Fibroblast of lung (primary cell): ENCODE results near the gene PRSS53. TPM values are rescaled to one million over a fixed set of nuclear protein-coding genes. Genes with fewer than 3 reads are reported as not detected.
"Not testable (repeated sequence)": the region's sequence is repeated elsewhere in the genome, so short reads cannot be mapped to it uniquely, and the experiment has no call there.

Source experiments
- DNase-seq, 2 donors: peaks; one replicate each; pipeline versions ENCODE4 v3.0.0 to v3.0.0-alpha.2; 2010; ENCODE audit warnings: low read depth in 2 of 2
- H2AFZ ChIP-seq: 2 replicates; pipeline ENCODE4 v1.5.1; 2012; ENCODE audit warnings: low read length, control low read depth, inconsistent platforms
- H3K27ac ChIP-seq: 2 replicates; pipeline ENCODE4 v1.5.1; 2011; ENCODE audit warnings: low read length, control low read depth; ENCODE audit not compliant: insufficient read depth
- H3K27me3 ChIP-seq: 2 replicates; pipeline ENCODE4 v1.5.1; 2011; ENCODE audit warnings: mild to moderate bottlenecking, low read length; ENCODE audit not compliant: control insufficient read depth, insufficient read depth
- H3K36me3 ChIP-seq: 2 replicates; pipeline ENCODE4 v1.5.1; 2011; ENCODE audit warnings: low read length; ENCODE audit not compliant: control insufficient read depth, insufficient read depth
- H3K4me1 ChIP-seq: 2 replicates; pipeline ENCODE4 v1.5.1; 2011; ENCODE audit warnings: low read length; ENCODE audit not compliant: control insufficient read depth, insufficient read depth; ENCODE audit errors: extremely low read depth
- H3K4me2 ChIP-seq: 2 replicates; pipeline ENCODE4 v1.5.1; 2011; ENCODE audit warnings: low read length, control low read depth; ENCODE audit not compliant: insufficient read depth; ENCODE audit errors: extremely low read depth
- H3K4me3 ChIP-seq, 4 experiments: fragments of 200-600 bp in 1 of 4; sonication (generic) in 1 of 4; replicated peaks in 1 of 4; 2 replicates each; pipeline ENCODE4 v1.5.1; 2011 to 2016; ENCODE audit warnings: low read length in 4 of 4, low read depth in 3 of 4, mild to moderate bottlenecking in 3 of 4, control low read depth in 2 of 4, inconsistent platforms in 1 of 4, mixed read lengths in 1 of 4; ENCODE audit not compliant: insufficient read depth in 1 of 4; ENCODE audit errors: control extremely low read depth in 1 of 4
- H3K79me2 ChIP-seq: 2 replicates; pipeline ENCODE4 v1.5.1; 2012; ENCODE audit warnings: mild to moderate bottlenecking, low read length, inconsistent platforms; ENCODE audit not compliant: control insufficient read depth, insufficient read depth
- H3K9ac ChIP-seq: 2 replicates; pipeline ENCODE4 v1.5.1; 2011; ENCODE audit warnings: mild to moderate bottlenecking, low read length, control low read depth; ENCODE audit not compliant: insufficient read depth
- H3K9me3 ChIP-seq: 2 replicates; pipeline ENCODE4 v1.5.1; 2012; ENCODE audit warnings: low read depth, low read length; ENCODE audit not compliant: control insufficient read depth, insufficient read depth
- H4K20me1 ChIP-seq: 2 replicates; pipeline ENCODE4 v1.5.1; 2011; ENCODE audit warnings: low read length; ENCODE audit not compliant: control insufficient read depth, insufficient read depth; ENCODE audit errors: extremely low read depth
- EZH2 ChIP-seq: IDR thresholded peaks from 2 replicates; pipeline ENCODE4 v1.5.1; 2012; ENCODE audit warnings: low read length, control low read depth, mild to moderate bottlenecking; ENCODE audit errors: missing control alignments
- polyA plus RNA-seq, 2 donors: library from polyadenylated mRNA; depleted of rRNA in 1 of 2; stranded (reverse) in 1 of 2; unstranded in 1 of 2; fragments of >200 nt; gene quantifications; 2 replicates each; pipeline ENCODE4 v1.2.1, GENCODE V29; 2011 to 2012; ENCODE audit warnings: missing spikeins in 1 of 2
- total RNA-seq: library from RNA; depleted of rRNA; stranded (reverse); fragments of >200 nt; gene quantifications from 2 replicates; pipeline ENCODE4 v1.2.1, GENCODE V29; 2014
- TF ChIP-seq, protein P1 (sequence below), 2 donors: IDR thresholded peaks in 1 of 2; conservative IDR thresholded peaks in 1 of 2; 1 replicate in 1 of 2; 2 replicates in 1 of 2; pipeline ENCODE4 v1.5.1; 2011 to 2012; ENCODE audit warnings: low read length in 2 of 2, control low read depth in 1 of 2, inconsistent platforms in 1 of 2, low read depth in 1 of 2, mild to moderate bottlenecking in 1 of 2

PRSS53 gene
- total and polyA plus RNA-seq, 2 donors (not counting 1 experiment from before 2014, with no cell fraction given) = 0.78 to 1.7 TPM

DNA sequence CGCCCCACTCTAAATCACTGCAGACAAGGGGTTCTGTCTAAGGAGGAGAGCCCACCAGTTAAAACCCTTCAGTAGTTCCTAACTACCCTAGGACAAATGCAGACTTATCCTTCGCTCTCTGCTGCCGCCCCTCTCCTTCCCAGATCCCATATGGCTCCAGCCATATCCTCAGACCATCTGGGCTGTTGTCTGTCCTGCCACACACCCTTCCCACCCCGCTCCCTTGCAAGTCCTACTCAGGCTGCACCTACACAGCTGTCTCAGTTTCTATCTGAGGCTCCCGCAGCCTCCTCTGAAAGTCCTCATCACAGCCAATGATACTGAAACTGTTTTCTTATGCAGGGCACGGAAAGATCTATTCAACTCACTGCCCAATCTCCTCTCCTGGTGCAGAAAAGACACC, 18.7 kb upstream of the PRSS53 start:
- Histone ChIP-seq H3K4me3 (peak overlapping the region in 2 of 4 experiments; percentile 52 to 95), H3K36me3 (peaks cover 19% of the 10 kb centered on the region), H3K4me2 (peak overlapping the region; percentile 83), H2AFZ (no peak overlapping the region), H3K79me2 (peaks cover 9% of the 10 kb centered on the region), H3K27me3 (no peaks in the 10 kb centered on the region), H3K9ac (no peak overlapping the region), H3K4me1 (peaks cover 3% of the 10 kb centered on the region), H3K9me3 (no peaks in the 10 kb centered on the region), H3K27ac (no peak overlapping the region), H4K20me1 (no peaks in the 10 kb centered on the region)
- TF ChIP-seq, protein P1, sequence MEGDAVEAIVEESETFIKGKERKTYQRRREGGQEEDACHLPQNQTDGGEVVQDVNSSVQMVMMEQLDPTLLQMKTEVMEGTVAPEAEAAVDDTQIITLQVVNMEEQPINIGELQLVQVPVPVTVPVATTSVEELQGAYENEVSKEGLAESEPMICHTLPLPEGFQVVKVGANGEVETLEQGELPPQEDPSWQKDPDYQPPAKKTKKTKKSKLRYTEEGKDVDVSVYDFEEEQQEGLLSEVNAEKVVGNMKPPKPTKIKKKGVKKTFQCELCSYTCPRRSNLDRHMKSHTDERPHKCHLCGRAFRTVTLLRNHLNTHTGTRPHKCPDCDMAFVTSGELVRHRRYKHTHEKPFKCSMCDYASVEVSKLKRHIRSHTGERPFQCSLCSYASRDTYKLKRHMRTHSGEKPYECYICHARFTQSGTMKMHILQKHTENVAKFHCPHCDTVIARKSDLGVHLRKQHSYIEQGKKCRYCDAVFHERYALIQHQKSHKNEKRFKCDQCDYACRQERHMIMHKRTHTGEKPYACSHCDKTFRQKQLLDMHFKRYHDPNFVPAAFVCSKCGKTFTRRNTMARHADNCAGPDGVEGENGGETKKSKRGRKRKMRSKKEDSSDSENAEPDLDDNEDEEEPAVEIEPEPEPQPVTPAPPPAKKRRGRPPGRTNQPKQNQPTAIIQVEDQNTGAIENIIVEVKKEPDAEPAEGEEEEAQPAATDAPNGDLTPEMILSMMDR (conservative IDR thresholded peaks at IDR 0.05 in 1 of 2, IDR thresholded peaks at IDR 0.05 in 1 of 2; ENCODE audit: low read depth in 1 of 2, low read length in 2 of 2) = no peak
- TF ChIP-seq EZH2 = no peak
- DNase-seq = no peak

- TF ChIP-seq, protein P1 (conservative IDR thresholded peaks at IDR 0.05 in 1 of 2, IDR thresholded peaks at IDR 0.05 in 1 of 2; ENCODE audit: low read depth in 1 of 2, low read length in 2 of 2) = no peak
These were observed 18.0 kb upstream of the PRSS53 start for GRCh38 chr16:31106509-31107464.

GRCh38 chr16:31105677-31106213, 17.0 kb upstream of the PRSS53 start:
- Histone ChIP-seq H3K4me3 (no peak overlapping the region), H3K9ac (no peak overlapping the region), H3K36me3 (peaks cover 6% of the 10 kb centered on the region), H3K9me3 (no peaks in the 10 kb centered on the region), H2AFZ (peak overlapping the region; percentile 93), H3K4me1 (peaks cover 3% of the 10 kb centered on the region), H3K27ac (peak overlapping the region; percentile 20), H3K4me2 (peak overlapping the region; percentile 25), H3K27me3 (no peaks in the 10 kb centered on the region), H4K20me1 (no peaks in the 10 kb centered on the region), H3K79me2 (peaks cover 9% of the 10 kb centered on the region)
- peak; percentile 32 to 46 for DNase-seq
- no peak for TF ChIP-seq EZH2
- TF ChIP-seq, protein P1 (conservative IDR thresholded peaks at IDR 0.05 in 1 of 2, IDR thresholded peaks at IDR 0.05 in 1 of 2; ENCODE audit: low read depth in 1 of 2, low read length in 2 of 2) = peak; percentile 61 to 78

More at GRCh38 chr16:31106509-31107464, 18.0 kb upstream of the PRSS53 start:
- no peak for DNase-seq
- H3K4me1 ChIP-seq = peaks cover 3% of the 10 kb centered on the region
- H3K9me3 ChIP-seq = no peaks in the 10 kb centered on the region
- no peak overlapping the region for H2AFZ ChIP-seq
- H3K27ac ChIP-seq = no peak overlapping the region
- H3K4me2 ChIP-seq = no peak overlapping the region
- no peaks in the 10 kb centered on the region for H3K27me3 ChIP-seq
- H3K9ac ChIP-seq = no peak overlapping the region
- peaks cover 9% of the 10 kb centered on the region for H3K79me2 ChIP-seq
- H4K20me1 ChIP-seq = no peaks in the 10 kb centered on the region
- H3K36me3 ChIP-seq = peaks cover 13% of the 10 kb centered on the region
- H3K4me3 ChIP-seq = no peak overlapping the region

GRCh38 chr16:31100876-31101641, 12.3 kb upstream of the PRSS53 start:
- H3K4me1 ChIP-seq, H2AFZ ChIP-seq, H3K36me3 ChIP-seq, H4K20me1 ChIP-seq, H3K27ac ChIP-seq, H3K9ac ChIP-seq, H3K27me3 ChIP-seq, H3K4me2 ChIP-seq, H3K4me3 ChIP-seq, DNase-seq, H3K79me2 ChIP-seq, H3K9me3 ChIP-seq: not testable (repeated sequence)
